Ureter (tissue), 1 donor: Measurements from ENCODE around the gene GLT6D1. TPM values are rescaled to one million over a fixed set of nuclear protein-coding genes. Genes with fewer than 3 reads are reported as not detected.
"Not testable (repeated sequence)": the region's sequence is repeated elsewhere in the genome, so short reads cannot be mapped to it uniquely, and the experiment has no call there.

Experiments used
- DNase-seq: peaks from one replicate; pipeline ENCODE4 v3.0.0-alpha.2; 2020; ENCODE audit warnings: low spot score
- total RNA-seq: library from RNA; stranded (reverse); gene quantifications from one replicate; pipeline ENCODE4 v1.2.4, GENCODE V29; 2023
- donor health status: DM: yes; HTN: yes; CAD: no.

Gene GLT6D1
- total RNA-seq, 1 donor from 2014 or later, result not detected

DNA sequence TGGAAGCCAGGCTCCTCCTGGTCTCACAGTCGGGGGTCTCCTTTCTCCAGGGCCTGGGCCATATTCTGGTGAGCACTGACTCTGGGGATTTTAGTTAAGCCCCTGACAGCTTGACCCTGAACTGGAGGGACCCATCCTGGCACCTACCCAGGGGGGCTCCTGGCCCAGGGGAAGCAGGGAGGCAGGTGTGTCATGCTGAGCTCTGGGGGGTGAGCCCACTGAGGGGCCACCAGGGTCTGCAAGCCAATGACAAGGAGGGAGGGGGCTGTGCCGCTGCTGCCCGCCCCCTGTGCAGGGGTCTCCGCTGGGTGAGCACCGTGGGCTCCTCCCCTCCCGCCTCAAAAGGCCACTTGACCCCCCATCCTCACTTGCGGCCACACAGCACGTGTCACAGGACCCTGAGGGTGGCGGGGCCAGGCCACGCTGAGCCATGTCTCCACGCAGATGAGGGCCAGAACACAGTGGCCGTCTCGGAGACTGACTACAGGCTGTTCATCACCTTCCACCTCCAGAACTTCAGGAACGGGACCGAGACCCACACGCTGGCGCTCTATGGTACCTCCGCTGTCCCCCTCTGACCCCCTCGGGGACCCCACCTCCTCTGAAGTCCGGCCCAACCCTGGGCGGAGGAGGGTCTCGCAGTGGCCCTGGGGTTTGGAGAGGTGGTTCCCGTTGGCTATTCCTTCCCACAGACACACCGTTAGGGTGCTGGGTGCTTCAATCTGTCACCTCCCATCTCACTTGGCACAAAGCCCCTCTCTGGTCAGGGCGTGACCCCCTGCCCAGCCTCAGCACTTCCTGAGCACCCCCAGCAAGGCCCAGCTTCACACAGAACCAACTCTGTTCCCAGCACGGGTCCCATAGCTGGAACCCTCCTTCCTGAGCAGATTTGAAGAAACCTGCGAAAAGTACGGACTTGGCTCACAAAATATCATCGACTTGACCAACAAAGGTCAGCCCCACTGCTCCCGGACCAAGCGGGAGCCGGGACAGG is 25.8 kb upstream of the GLT6D1 start:
- DNase-seq, result no peak

DNA sequence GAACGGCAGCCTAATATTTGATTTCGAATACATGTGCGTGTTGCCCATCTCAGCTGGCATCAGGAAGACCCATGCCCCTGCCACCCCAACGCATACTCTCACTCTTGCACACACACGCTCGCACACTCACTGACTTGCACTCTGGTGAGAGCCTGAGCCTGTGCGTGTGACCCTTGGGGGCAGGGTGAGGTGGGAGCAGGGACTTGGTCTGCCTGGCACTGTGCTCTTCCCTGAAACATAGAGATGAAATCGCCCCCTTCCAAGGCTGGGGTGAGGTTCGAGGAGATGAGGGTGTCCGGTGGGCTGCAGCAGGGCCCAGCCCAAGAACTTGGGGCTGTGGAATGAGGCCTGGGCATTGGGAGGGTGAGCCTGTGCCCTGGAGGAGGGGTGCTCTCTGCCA is 24.9 kb upstream of the GLT6D1 start:
- no peak for DNase-seq

DNA sequence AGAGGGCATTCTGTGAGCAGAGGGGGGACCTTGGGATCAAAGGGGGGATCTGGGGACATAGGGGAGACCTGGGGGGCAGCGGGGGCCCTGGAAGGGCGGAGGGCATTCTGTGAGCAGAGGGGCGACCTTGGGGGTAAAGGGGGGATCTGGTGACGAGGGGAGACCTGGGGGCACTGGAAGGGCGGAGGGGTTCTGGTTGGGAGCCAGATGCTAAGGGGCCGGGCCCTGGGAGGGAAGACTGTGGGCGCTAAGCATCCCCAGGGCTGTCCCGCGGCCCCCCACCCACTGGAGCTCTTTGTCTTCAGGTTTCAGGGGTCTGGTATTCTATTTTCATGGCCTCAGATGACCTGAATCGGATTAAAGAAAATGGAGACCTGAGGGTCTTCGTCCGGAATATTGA is 24.5 kb upstream of the GLT6D1 start:
- DNase-seq, result no peak

DNA sequence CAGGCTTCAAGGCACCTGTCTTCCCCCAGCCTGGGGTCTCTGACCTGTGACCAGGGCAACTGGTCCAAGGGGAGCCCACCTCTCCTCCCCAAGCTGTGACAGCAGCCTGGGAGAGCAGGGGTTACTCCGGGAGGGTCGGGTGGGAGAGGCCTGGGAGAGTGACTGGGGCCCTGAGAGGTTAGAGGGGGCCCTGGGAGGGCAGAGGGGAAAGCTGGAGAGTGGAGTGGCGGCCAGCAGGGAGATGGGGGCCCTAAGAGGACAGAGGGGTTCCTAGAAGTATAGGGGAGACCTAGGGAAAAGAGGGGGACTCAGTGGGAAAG is 24.1 kb upstream of the GLT6D1 start:
- no peak for DNase-seq

DNA sequence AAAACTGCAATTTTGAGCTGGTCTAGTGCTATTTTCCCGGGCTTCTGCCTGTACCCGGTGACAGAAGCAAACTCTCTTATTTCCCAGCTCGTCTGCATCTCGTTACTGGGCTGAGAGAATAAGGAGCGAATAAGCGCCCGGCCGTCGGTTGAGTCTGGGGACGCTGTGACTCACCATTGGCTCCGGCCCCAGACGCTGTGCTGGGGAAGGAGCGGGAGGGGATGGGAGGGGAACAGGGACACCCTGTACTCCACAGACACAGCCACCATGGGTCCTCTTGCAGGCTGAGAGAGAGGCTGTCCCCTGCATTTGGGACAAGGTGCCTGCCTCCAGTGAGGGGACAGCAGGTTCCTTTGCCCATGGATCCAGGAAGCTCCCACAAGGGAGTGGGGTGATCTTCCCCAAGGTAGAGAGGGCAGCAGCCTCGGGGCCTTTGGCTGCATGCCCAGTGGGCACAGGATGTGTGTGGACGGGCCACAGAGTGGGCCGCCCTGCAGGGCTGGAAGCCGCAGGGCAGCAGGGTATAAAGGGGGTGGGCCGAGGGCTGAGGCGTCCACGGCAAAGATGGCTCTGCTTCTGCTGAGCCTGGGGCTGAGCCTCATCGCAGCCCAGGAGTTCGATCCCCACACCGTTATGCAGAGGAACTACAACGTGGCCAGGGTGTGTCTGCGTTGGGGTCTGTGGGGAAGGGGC is 23.6 kb upstream of the GLT6D1 start, which contains the start of gene LCN9:
LCN9 (plus strand) TSS at position 552 of the 693 bp plus-strand sequence; CDS start at position 565, 13 bp downstream.
- DNase-seq, result no peak

DNA sequence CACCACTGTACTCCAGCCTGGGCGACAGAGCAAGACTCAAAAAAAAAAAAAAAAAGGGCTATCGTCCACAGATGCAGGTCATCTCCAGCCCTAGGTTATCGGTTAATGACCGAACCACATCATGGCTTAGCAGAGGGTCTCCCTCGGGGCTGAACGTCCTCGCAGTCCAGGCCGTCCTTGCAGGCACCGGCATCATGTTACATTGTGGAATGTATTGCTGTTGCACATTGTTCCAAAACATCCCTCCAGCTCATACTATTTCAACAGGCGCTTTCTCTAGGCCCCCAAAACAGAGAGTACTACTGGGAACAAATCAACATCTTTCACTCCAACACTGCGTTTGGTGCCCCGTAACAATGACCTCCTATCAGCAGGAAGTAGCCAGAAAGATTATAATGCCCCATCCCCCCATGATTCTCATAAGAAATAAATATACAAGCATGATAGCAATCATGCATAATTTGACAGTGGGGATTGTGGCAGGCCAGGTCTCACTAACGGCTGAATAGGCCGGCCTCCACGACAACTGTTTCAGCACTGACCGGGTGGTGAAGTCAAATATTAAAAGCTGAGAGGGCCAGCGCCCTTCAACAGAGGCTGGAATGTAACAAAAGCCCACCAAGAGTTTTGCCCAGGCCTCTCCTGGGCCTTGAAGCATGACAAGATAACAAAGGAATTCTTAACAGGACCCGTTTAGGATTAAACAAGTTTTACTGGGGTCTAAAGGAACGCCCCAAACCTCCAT is 22.6 kb upstream of the GLT6D1 start:
- DNase-seq, result peak; percentile 18

DNA sequence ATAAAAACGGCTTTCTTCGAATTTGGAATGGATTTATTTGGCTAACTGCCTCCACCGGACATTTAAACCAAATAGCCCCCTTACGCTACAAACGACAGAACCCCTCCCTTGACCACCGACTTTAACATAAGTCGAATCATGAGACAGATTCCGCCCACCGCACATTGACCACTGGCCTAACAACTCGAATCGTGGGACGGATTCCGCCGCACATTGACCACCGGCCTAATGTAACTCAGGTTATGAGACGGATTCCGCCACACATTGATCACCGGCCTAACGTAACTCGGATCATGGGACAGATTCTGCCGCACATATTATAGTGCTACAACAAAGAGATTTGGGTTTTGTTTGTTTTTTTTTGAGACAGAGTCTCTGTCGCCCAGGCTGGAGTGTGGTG is 21.1 kb upstream of the GLT6D1 start:
- DNase-seq, result no peak

DNA sequence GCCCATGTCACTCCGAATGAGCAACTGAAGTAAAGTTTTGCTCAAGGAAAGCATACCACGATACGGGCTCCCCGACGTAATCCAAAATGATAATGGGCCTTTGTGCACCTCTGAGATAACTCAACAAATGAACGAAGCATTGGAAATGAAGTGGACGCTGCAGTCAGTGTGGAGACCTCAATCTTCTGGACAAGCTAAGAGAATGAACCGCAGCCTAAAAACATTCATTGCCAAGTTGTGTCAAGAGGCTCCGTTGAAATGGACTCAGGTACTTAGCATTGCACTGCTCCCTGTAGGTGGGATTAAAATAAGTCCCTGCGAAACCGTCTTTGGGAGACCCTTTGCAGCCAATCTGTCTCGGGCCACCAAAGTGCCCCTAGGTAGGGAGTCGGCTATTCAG is 19.9 kb upstream of the GLT6D1 start:
- no peak for DNase-seq

DNA sequence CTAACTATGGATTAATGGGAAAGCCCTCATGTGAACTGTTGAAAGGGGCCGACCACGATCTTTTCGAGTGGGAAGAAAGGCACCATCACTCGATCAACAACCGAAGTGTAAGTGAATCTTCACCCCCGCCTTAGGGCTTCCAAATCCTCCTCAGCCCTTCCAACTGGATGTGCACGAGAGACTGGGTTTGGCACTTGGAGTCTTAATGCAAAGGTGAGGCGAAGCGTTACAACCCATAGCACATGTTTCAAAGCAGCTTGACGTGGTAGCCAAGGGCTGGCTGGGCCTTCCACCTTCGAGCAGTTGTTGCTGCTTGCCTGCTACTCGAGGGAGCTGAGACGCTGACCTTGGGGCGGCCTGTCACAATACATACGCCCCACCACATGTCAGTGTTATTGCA is 18.1 kb upstream of the GLT6D1 start:
- no peak for DNase-seq

DNA sequence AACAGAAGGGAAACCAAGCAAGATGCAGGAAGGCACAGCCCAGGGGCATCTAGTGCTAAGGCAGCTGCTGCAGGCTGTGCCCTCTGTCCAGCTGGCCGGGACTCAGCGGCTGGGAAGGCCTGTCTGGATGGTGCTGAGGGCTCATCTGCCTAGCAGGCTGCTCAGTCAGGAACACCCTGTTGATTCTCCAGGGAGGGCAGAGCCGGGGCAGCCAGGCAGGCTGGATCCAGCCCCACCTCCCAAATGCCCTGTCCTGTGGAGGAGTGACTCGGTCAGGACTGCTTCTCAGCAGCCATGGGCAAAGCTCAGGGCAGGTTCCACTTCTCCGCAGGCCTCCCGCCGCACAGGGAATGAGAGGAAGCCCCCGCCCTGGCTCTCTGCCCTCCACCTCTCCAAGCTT is 16.0 kb upstream of the GLT6D1 start:
- no peak for DNase-seq

DNA sequence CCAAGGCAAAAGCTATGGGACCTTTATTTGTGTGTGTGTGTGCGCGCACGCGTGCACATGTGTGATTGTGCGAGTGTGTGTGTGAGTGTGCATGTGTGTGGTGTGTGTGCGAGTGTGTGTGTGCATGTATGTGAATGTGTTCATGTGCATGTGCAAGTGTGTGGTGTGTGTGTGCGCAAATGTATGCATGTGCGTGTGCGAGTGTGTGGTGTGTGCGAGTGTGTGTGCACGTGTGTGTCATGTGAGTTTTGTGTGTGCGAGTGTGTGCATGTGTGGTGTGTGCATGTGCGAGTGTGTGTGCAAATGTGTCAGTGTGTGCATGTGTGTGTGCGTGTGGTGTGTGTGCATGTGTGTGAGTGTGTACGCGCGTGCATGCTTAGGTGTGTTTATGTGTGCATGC is 11.1 kb upstream of the GLT6D1 start:
- DNase-seq, result no peak

DNA sequence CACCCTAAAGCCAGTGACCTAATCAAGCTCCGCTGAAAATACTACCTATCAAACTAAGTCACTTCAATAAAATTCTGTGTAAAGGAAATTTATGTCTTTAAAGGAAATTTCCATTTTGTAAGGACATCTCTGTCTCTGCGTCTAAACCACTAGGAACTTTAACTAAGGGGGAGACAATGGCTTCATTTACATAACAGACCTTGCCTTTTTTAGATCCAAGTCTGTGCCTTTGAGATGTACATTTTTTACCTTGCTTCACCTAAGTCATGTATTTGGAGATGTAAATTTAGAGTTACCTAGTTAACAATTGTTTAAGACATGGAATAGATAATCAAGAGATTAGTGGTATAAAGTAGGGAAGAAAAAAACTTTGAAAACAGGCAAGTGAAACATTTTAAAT is 10.2 kb upstream of the GLT6D1 start:
- no peak for DNase-seq

DNA sequence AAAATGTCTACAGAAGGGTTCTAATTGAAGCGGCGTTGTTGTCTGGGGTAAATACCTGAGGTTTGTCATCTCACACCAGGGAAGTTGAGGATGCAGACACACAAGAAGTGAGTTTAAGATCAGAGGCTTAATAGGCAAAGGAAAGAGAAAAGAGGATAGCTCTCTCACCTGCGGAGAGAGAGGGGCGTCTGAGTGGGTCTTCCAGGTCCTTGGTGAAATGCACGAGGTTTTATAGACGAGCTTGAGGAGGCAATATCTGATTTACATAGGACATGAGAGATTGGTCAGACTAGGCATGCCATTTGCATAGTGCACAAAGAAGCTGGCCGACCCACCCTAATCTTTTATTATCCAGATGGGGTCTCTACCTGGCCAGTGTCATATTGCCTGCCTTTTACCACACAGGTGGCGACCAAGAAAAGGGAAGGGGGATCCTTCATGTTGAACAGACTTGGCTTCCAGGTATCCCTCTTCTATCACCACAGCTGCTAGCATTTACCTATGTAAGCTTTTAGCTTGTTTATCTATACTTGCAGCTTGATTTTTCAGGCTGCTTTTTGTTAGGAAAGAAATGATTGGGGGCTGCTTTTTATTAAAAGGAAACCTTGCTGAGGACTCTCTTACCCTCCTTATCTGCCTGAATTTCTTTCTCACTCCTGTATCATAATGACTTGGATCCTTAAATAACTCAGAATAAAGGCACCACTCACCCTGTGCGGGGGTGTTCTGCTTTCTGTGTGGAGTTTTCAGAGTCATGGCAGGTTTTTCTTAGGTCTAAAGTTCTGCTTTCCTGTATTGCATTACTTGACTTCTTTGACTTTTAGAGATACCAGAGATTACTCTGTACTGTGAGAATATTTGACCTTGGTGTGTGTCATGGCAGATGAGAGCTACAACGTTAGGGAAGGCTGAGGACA is 9.4 kb upstream of the GLT6D1 start:
- DNase-seq, result no peak

DNA sequence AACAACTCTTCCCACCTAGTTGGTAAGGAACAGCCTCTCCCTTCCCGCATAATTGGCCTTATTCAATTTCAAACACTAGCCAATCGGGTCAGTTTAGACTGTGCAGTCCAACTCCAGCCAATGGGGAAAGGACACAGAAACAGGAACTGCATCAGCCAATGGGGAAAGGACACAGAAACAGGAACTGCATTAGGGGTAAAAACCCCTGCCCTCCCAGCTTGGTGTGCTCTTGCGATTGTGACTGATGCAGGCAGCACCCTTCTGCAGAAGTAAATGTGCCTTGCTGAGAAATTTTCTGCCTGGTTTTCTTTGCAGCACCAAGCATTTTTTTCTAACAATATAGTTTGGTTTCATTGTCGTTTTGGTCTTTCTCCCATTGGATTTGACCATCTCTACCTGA is 8.5 kb upstream of the GLT6D1 start:
- DNase-seq, result no peak

DNA sequence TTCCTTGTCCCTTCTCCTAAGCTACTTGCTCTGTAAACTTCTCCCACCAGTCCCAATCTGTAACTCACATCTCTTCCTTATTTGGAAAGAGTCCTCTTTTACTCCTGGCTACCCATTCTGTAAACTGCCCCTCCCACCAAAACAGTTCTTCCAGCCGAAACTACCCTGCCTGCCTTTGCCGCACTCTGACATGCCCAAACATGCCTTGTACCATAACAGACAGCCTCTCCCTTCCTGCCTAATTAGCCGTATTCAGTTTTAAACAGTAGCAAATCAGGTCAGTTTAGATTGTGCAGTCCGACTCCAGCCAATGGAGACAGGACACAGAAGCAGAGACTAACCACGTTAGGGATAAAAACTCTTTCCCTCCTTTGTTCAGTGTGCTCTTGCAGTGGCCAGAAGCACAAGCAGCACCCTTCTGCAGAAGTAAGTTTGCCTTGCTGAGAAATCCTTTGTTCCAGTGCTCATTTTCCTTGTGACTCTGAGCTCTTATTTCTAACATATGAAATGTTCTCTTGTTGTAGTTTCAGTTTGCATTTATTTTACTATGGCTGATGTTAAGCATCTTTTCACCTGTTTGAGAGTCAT is 5.4 kb upstream of the GLT6D1 start:
- no peak for DNase-seq

DNA sequence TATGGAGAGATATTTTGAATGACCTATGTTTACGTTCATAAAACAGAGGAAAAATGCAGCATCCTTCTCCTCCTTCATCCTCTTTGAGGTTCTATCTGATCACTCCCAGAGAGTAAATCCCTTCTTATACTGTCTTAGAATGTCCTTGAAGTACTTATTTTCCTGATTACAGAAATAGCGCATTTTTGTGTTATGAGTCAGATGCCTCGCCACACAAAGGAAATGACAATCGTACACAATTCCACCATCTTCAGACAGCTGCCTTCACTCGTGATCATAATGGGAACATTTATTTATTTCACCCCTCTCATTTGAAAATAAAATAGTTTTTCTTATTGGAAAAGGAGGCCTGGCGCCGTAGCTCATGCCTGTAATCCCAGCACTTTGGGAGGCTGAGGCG is 2.4 kb upstream of the GLT6D1 start:
- DNase-seq, result no peak

DNA sequence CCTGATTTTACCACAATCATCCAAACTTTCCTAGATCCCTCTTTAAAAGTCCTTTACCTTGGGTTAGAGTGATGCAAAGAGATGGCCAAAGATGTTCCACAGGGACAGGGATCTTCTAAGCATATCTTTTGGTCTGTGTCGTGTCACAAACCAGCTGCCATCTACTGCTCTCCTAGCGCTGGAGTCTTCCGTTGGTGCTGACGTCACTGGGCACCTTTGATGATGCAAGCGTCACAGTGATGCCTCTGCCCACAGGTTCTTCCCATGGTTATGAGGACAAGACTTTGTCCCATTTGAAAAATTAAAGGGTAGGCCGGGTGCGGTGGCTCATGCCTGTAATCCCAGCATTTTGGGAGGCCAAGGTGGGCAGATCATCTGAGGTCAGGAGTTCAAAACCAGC is 1.7 kb upstream of the GLT6D1 start:
- no peak for DNase-seq

DNA sequence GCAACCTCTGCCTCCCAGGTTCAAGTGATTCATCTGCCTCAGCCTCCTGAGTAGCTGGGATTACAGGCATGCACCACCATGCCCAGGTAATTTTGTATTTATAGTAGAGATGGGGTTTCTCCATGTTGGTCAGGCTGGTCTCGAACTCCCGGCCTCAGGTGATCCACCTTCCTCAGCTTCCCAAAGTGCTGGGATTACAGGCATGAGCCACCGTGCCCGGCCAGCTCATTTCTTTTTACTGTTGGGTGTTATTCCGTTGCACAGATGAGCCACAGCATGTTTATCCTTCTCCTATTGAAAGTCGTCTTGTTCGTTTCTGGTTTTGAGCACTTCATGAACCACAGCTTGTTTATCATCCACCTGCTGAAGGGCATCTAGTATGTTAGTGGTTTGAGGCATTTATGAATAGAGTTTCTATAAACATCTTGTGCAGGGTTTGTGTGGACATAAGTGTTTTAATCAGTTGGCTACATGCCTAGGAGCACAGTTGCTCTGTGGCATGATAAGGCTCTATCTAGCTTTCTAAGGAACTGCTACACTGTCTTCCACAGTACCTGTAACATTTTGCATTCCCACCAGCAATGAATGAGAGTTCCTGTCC is 2.3 kb downstream of the GLT6D1 start:
- not testable (repeated sequence) for DNase-seq

DNA sequence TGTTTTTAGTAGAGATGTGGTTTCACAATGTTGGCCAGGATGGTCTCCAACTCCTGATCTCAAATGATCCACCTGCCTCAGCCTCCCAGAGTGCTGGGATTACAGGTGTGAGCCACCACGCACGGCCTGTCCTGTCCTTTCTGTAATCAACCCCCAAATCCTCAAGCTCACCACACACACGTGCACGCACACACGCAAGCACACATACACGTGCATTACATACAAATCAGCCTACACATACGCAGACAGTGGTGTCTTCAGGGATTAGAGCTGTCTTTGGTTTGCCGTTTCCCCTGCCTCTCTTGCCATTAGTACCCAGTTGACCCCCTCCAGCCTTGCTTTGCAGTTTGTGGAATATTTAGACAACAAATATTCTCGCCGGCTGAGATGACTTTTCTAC is 6.5 kb downstream of the GLT6D1 start:
- DNase-seq, result no peak

DNA sequence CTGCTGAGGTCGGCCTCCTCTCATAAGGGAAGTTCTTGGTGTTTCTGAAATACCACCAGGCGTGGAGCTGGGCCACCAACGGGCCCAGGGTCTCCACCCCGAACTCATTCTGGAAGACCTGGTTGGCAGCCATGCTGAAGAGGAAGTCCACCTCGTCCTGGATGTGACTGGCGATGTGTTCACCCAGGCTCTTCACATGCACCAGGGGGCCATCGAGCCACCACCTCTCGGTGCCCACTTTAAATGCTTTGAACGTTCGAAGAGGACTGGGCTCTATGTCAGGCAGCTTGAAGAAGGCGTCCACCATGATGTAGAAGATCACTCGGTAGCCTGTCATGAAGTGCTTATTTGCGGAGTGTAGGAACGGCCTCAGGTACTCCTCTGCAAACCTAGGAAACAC is 15.1 kb downstream of the GLT6D1 start:
- DNase-seq, result no peak
